NT2/D1 (cell line): ENCODE measurements around the gene SDCCAG8.

Experiments
- DNase-seq: peaks from one replicate; pipeline ENCODE4 v3.0.0-alpha.2; 2011; ENCODE audit warnings: low read depth, low spot score
- H3K27me3 ChIP-seq: 2 replicates; pipeline ENCODE4 v1.6.0; 2011; ENCODE audit warnings: mild to moderate bottlenecking; ENCODE audit not compliant: insufficient read length, insufficient read depth
- H3K36me3 ChIP-seq: 2 replicates; pipeline ENCODE4 v1.6.1; 2011; ENCODE audit warnings: mild to moderate bottlenecking, low read length, mixed read lengths; ENCODE audit not compliant: insufficient read depth, insufficient read length
- H3K4me1 ChIP-seq: 2 replicates; pipeline ENCODE4 v1.5.1; 2011; ENCODE audit not compliant: insufficient read depth, insufficient read length
- H3K4me3 ChIP-seq: 2 replicates; pipeline ENCODE4 v1.5.1; 2011; ENCODE audit warnings: low read depth; ENCODE audit not compliant: insufficient read length
- H3K9ac ChIP-seq: 2 replicates; pipeline ENCODE4 v1.6.0; 2011; ENCODE audit warnings: low read depth; ENCODE audit not compliant: insufficient read length
- H3K9me3 ChIP-seq: 2 replicates; pipeline ENCODE4 v1.5.1; 2011; ENCODE audit warnings: mild to moderate bottlenecking, low read length; ENCODE audit not compliant: insufficient read depth
- SUZ12 ChIP-seq: IDR thresholded peaks from 2 replicates; pipeline ENCODE4 v1.6.1; 2011; ENCODE audit not compliant: insufficient read length, insufficient read depth; ENCODE audit errors: extremely low read depth
- YY1 ChIP-seq: IDR thresholded peaks from 2 replicates; pipeline ENCODE4 v1.6.1; 2011; ENCODE audit not compliant: insufficient read length, insufficient read depth
- ZNF274 ChIP-seq: IDR thresholded peaks from 2 replicates; pipeline ENCODE4 v1.6.1; 2011; ENCODE audit warnings: mild to moderate bottlenecking, low read depth, low read length

The SDCCAG8 gene

DNA sequence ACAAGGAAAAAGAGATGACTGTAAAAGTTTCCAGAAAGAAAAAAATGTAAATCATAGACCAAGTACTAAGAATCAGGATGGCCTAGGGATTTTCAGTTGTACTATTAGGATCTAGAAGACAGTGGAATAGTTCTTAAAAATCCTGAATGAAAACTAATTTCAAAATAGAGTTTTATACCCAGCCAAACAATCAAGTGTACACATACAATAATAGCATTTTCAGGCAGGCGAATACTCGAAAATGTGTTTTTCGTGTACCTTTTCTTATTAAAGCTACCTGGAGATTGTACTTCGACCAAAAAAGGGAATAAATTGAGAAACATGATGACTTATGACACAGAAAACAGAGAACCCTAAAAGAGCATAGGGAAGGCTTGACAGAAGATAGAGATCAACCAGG, 118.6 kb downstream of the SDCCAG8 start:
- Histone ChIP-seq H3K27me3 (no peaks in the 10 kb centered on the region), H3K4me1 (no peaks in the 10 kb centered on the region), H3K9ac (no peak overlapping the region), H3K4me3 (no peak overlapping the region), H3K36me3 (no peaks in the 10 kb centered on the region), H3K9me3 (peaks cover 19% of the 10 kb centered on the region)
- no peak for DNase-seq
- TF ChIP-seq YY1 (no peak), SUZ12 (no peak), ZNF274 (no peak)

DNA sequence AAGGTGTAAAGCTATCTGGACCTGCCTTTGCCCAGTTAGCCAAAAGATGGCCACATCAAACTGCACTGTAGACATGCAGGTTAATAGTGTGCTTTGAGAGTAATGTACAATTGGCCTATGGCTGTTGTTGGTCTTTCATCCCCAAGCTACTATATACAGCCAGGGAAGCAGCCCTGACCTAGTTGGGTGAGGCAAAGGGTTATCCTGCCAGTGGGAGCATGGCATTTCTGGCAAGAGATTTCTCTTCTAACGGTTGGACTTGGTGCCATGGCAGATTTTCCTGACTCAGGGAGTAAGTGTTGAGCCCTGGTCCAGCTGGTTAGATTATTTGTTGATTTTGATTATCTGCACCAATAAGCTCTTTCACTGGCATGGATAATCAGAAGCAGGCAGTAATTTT, 119.8 kb downstream of the SDCCAG8 start:
- Histone ChIP-seq H3K9ac (no peak overlapping the region), H3K4me3 (no peak overlapping the region), H3K9me3 (peaks cover 19% of the 10 kb centered on the region), H3K4me1 (no peaks in the 10 kb centered on the region), H3K27me3 (no peaks in the 10 kb centered on the region), H3K36me3 (no peaks in the 10 kb centered on the region)
- TF ChIP-seq SUZ12 (no peak), YY1 (no peak), ZNF274 (no peak)
- DNase-seq, result no peak

DNA sequence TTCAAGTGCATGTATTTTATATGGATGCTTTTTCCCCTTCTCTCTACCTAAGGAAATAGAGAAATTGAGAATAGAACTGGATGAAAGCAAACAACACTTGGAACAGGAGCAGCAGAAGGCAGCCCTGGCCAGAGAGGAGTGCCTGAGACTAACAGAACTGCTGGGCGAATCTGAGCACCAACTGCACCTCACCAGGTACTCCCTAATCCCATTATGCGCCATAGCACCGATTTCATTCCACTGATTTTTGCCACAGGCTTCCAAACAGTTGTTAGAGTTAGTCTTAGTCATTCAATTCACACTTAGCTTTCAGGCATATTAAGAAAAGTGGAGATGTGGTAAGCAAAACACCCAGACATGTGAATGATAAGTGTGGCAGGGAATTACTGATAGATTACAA, 122.8 kb downstream of the SDCCAG8 start:
- H3K36me3 ChIP-seq, result no peaks in the 10 kb centered on the region
- peaks cover 13% of the 10 kb centered on the region for H3K9me3 ChIP-seq
- no peak overlapping the region for H3K9ac ChIP-seq
- no peak overlapping the region for H3K4me3 ChIP-seq
- TF ChIP-seq SUZ12 (no peak), ZNF274 (no peak), YY1 (no peak)
- H3K4me1 ChIP-seq, result no peaks in the 10 kb centered on the region
- no peaks in the 10 kb centered on the region for H3K27me3 ChIP-seq
- no peak for DNase-seq

DNA sequence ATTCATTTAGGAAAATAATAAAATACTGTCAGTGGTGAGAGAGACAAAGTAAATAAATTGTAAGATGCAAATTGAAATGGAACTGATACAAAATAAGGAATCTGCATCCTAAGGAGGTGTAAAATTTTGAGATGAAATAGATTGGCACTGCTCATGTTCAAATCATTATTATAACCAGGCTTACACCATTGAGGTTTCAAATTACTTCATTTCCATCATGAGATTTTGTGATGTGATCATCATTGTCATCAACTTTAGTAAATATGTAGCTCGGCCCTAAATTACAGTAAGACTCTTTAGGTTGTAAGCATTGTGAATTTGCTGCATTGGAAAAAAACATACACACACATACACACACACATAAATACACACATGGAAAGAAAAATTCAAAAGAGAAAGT, 123.4 kb downstream of the SDCCAG8 start:
- Histone ChIP-seq H3K4me3 (no peak overlapping the region), H3K9ac (no peak overlapping the region), H3K36me3 (no peaks in the 10 kb centered on the region), H3K9me3 (peaks cover 8% of the 10 kb centered on the region), H3K27me3 (no peaks in the 10 kb centered on the region), H3K4me1 (no peaks in the 10 kb centered on the region)
- no peak for DNase-seq
- TF ChIP-seq SUZ12 (no peak), ZNF274 (no peak), YY1 (no peak)

DNA sequence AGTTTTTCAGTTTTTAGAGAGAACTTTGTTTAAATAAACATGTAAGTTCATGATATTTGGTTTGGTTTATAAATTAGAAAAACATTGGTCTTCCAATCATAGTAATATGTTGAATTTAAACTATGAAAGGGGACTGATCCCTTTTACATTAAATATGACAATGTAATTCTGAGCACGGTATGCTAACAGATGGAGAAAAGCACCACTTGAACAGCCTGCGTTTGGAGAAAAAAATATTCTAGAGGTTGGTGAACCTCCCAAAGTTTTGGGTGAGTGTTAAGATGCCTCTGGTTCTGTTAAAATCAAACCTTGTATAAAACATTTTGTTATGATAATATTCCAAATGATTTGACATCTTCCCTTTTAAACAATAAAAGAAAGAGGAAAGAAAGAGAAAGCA, 123.9 kb downstream of the SDCCAG8 start:
- DNase-seq, result no peak
- H3K9ac ChIP-seq, result no peak overlapping the region
- H3K4me1 ChIP-seq, result no peaks in the 10 kb centered on the region
- H3K4me3 ChIP-seq, result no peak overlapping the region
- peaks cover 3% of the 10 kb centered on the region for H3K9me3 ChIP-seq
- no peaks in the 10 kb centered on the region for H3K27me3 ChIP-seq
- no peaks in the 10 kb centered on the region for H3K36me3 ChIP-seq
- TF ChIP-seq YY1 (no peak), SUZ12 (no peak), ZNF274 (no peak)

DNA sequence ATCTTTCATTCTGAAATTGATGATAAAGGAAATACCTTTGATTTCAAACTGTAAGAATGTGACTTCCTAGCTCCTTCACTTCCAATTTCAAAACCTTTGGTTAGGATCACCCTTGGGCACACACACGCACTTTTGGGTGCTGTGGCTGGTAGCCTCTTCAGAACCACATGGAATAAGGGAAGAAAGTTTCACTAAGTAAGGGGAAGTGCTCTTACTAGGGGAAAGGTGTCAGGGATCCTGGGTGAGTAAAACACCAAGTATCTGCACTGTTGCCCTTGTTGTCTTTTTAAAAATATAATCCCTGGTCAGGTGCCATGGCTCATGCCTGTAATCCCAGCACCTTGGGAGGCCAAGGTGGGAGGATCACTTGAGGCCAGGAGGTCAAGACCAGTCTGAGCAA, 132.4 kb downstream of the SDCCAG8 start:
- Histone ChIP-seq H3K9ac (no peak overlapping the region), H3K36me3 (no peaks in the 10 kb centered on the region), H3K4me3 (no peak overlapping the region), H3K27me3 (no peaks in the 10 kb centered on the region), H3K9me3 (no peaks in the 10 kb centered on the region), H3K4me1 (peaks cover 2% of the 10 kb centered on the region)
- TF ChIP-seq SUZ12, result no peak
- no peak for TF ChIP-seq YY1
- no peak for TF ChIP-seq ZNF274
- DNase-seq, result no peak

DNA sequence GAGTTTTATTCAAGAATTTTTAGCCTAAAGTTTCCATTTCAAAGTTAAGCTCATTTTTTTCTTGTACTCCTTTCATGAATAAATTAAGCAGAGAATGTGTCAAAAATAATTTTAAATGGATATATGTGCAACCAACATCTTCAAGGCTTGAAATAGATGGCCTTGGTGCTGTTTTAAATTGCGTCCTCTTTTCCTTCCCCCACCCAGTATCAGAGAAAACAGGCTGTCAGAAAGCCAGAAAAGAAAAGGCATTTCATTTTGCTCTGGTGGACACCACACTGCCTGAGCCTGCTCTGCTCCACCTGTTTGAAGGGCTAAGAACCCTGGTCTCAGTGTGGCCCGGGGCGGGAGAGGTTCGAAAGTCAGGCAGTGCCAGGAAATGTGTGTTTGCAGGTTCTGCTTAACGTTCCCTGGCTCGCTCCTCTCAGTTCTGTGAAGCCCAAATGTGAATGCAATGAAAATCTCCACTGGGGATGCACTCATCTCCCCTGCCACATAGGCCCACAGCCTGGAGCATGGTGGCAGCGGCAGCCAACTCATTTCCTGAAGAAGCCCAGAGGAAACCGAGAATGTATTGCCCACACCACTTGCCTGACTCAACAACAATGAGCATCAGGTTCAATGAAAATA, 134.4 kb downstream of the SDCCAG8 start:
- TF ChIP-seq YY1 (no peak), SUZ12 (no peak), ZNF274 (no peak)
- Histone ChIP-seq H3K27me3 (no peaks in the 10 kb centered on the region), H3K4me1 (peaks cover 2% of the 10 kb centered on the region), H3K36me3 (no peaks in the 10 kb centered on the region), H3K4me3 (no peak overlapping the region), H3K9me3 (no peaks in the 10 kb centered on the region), H3K9ac (no peak overlapping the region)
- no peak for DNase-seq

DNA sequence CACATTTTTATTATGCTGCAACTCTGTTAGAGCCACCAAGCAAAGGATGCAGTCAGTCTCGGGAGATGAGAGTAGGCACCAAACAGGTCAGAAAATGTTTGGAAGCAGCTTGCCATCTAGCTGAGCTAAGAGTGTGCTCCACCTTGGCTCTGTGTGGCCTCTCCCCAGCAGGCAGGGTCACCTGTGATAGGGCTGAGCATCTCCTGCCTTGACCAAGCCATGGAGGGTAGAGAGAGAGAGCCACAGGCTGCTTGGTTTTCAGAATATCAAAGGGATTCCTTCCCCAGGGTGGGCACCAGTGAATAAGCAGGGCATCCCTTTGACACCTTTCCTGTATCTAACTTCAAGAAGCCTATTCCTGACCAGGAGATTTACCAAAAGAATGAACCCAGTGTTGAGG, 135.5 kb downstream of the SDCCAG8 start:
- H3K4me3 ChIP-seq, result no peak overlapping the region
- TF ChIP-seq YY1 (no peak), ZNF274 (no peak), SUZ12 (no peak)
- no peaks in the 10 kb centered on the region for H3K27me3 ChIP-seq
- H3K36me3 ChIP-seq, result no peaks in the 10 kb centered on the region
- no peak overlapping the region for H3K9ac ChIP-seq
- H3K4me1 ChIP-seq, result peaks cover 2% of the 10 kb centered on the region
- H3K9me3 ChIP-seq, result no peaks in the 10 kb centered on the region
- DNase-seq, result no peak
